CD4-positive, alpha-beta T cell treated with Interleukin-1 beta for 1 hour (primary cell): ENCODE data around the gene GALNT11.
A peak's percentile ranks its signal among the peaks of the same experiment; 100 is the strongest.

Experiments
- DNase-seq, 2 donors: peaks; one replicate each; pipeline ENCODE4 v3.0.0-alpha.2; 2020 to 2022

The GALNT11 gene

GRCh38 chr7:152120776-152121175 is 95.3 kb downstream of the GALNT11 start:
- no peak for DNase-seq

- no peak for DNase-seq
These were observed 96.0 kb downstream of the GALNT11 start for GRCh38 chr7:152121432-152121831.

DNA sequence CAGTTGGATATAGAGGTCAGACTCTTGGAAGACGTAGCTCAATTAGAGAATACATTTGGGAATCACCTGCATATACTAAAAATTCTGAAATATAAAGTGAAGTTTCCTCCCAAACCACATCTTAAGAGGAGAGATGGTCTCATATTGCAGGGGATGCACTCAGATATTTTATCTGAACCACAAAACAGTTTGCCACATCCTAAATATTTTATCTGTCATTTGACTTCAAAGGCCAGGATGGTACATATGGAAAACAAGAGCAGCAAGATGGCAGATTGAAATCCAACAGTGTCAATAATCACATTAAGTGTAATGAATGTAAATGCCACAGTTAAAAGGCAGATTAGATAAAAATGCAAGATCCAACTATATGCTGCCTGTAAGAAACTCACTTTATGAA is 97.1 kb downstream of the GALNT11 start:
- DNase-seq = no peak

DNA sequence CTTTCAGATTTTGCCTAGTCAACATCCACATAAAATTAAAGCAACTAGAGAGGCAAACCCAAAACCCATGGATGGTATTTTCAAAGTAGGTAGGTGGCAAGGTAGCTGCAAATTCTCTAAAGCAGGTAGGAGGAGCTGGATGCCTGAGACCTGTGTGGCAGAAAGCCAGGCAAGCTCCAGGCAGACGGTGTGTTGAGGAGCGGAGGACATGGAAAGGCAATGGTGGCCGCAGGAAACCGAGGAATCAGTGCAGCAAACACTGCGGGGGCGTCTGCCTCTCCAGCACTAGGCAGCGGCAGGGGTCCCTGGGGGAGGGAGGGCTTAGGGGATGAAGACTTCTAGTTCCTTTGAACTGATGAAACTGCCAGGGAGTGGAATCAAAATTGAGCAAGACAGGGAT is 101.3 kb downstream of the GALNT11 start:
- DNase-seq = no peak

DNA sequence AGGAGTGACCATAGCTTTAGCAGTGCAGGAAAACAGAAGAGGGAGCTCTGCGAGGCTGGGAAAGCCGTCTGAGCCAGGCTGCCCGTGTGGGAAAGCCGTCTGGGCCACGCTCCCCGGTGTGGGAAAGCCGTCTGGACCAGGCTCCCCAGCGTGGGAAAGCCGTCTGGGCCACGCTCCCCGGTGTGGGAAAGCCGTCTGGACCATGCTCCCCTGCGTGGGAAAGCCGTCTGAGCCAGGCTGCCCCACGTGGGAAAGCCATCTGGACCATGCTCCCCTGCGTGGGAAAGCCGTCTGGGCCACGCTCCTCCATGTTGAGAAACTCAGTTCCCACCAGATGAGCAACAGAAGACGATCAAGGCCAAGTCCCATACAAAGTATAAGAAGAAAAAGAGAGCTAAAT is 101.8 kb downstream of the GALNT11 start:
- DNase-seq = no peak

DNA sequence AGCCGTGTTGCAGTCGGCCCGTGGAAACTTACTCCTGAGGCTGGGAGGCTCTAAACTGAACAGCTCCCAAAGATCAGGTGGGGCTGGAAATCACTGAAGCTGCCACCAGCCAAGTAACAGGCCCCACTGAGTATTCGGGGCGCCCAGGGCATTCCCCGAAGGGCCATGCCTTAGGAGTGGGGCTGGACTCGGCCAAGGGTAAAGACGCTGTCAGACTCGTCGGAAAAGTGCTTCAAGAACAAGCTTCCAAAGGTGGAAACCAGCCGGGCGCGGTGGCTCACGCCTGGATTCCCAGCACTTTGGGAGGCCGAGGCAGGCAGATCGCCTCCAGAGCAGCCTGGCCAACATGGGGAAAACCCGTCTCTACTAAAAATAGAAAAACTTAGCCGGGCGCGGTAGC is 102.8 kb downstream of the GALNT11 start:
- DNase-seq = no peak

- DNase-seq = no peak
These were observed 103.4 kb downstream of the GALNT11 start for GRCh38 chr7:152128741-152129461.

- no peak for DNase-seq
These were observed 104.2 kb downstream of the GALNT11 start for GRCh38 chr7:152129682-152130081.

DNA sequence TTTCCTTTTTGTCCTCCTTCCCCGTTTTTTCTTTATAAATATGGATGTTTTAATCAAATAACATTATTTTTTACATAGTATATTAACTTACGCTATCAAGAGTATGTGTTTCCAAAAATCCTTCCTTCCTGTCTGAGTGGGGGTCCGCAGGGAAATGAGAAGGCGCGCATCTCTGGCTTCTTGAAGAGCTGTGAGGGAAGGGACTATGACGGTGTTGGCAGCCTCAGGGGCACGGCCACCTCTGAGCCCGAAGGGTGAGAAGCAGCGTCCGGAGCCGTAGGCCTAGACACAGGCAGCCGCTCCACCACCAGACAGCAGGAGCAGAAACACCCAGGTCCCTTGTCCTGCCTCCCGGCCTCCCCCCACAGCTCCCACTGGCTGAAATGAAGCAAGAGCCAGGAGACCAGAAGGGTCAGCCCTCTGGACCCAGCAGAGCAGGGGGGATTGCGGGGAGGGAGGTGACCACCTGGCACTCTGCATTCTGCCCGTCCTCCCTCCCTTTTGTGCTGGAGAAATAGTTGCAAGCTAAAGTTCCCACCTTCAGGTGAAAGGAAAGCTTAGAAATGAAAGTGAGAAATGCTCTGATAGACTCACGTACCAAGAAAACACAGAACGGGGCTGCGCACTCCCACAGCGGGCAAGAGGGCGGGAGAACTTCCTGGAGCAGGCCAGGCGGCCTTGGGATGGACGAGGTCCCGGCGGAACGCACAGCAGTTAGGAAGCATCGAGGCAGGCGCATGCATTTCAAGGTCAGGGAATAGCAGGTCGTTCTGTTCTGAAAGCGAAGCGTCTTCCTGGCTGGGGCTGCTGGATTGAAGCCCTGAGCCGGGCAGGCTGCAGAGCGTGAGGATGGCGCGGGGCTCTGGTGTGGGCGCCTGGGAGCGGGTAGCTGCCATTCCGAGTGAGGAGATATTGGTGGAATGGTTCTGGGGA is 105.5 kb downstream of the GALNT11 start:
- DNase-seq = no peak

- no peak for DNase-seq
These were observed 106.6 kb downstream of the GALNT11 start for GRCh38 chr7:152131981-152132494.

GRCh38 chr7:152132812-152133211 is 107.3 kb downstream of the GALNT11 start:
- DNase-seq = no peak

DNA sequence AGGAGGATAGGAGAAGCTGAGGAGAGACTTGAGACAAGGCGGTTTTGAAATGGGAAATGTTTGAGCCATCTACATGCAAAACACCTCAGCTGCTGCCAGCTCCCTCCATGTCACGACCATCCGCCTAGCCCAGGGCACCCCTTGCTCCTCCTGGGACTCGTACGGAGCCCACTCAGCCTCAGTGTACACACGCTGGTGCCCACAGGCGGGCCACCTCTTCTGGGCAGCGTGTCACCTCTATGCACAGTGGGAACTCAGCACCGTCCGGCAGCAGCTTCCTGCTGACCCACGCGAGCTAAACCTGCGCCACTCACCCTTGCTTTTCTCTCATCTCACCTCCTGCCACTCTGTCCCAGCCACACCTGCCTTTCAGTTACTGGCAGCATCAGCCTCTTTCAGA is 108.3 kb downstream of the GALNT11 start:
- DNase-seq = no peak

DNA sequence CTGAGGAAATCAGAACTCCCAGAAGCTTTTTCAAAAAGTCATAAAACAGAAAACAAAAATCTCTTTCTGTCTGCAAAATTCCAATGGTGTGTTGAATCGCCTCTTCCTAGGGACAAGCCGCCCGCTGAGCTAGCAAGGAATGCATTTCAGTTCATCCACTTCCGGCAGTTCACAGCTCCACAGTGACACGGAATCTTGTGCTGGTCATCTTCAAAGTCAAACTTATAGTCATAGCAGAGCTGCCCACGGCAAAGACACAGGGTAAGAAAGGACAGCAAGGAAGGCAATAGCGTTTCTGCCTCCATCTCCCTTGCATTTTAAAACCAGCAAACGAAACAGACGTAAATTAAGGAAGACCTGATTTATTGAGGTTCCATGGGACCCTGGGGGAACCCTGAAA is 111.2 kb downstream of the GALNT11 start:
- no peak for DNase-seq

DNA sequence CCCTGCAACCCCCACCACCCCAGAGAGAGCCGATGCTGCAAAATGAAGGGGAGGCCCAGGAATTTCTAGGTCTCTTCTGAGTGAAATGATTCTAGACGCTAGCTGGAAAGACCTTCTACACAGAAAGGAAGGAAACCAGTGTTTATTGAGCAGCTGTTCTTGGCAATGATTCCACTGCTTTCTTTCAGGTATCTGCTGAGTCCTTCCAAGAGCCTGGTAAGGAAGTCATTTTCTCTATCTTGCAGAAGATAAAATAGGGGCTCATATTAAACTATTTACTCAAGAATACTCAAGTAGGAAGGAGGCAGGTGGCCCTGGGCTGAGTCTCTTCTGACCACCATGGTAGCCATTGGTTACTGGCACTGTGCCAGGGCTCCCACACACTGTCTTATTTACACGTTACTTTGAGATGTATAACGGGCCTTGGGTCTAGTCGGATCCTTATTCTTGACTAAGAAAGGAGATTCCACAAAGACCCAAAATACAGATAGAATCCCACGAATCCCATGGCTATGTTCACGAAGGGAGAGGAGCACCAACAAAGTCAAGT is 112.1 kb downstream of the GALNT11 start:
- DNase-seq = no peak

- DNase-seq = no peak
These were observed 114.6 kb downstream of the GALNT11 start for GRCh38 chr7:152140067-152140466.

GRCh38 chr7:152140560-152140959 is 115.1 kb downstream of the GALNT11 start:
- no peak for DNase-seq

DNA sequence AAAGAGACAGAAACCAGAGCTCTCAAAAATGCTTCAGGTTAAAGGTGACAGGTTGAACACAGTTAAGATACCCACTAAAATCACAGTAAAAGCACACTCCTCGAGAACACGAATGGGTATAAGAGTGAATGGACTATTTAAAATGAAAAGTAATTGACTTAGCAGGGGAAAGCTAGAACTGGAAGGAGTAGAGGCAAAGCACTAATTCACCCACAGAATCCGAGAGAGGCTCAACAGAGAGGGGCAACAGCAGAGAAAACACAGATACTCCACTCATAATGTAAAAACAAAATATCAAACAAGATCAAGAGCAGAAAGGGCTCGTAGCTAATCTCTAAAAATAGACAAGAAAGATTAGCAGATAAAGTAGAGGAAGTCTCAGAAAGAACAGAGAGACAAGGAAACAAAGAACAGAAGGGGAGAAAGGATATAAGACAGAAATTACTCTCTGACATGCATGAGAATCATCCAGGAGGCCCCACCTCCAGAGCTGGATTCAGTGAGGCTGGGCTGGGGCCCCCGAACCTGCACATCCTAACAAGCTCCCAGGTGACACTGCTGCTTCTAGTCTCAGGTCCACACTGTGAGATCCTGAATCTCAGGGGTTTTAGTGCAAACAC is 117.6 kb downstream of the GALNT11 start:
- DNase-seq = no peak

GRCh38 chr7:152144557-152145245 is 119.2 kb downstream of the GALNT11 start:
- peak in 1 of 2 donors; percentile 28 for DNase-seq

DNA sequence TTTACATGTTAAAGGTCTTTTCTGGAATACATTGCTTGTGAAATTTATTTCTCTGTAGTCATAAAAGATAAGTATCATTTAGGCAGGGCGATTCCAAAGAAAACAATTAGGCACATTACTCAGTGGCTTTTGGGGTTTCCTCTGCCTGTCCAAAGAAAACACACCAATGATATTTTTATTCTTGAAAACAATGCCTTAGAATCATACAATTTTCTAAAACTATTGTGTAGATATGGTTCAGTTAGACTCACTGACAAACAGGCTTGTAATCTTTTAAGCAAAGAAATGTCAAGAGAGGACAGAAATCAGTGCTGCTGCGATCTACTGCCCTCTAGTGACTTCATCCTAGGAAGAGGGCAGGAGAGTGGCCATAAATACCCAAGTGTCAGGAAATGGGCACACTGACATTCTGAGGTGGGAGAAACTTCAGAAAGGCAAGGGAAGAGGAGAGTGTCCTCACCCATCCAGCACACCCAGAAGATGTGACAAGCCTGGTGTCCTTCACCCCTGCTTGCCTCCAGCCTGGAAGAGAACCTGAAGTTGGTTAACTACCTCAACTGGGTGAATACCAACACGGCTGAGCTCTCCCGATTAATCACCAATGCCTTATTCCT is 120.5 kb downstream of the GALNT11 start:
- DNase-seq = peak; percentile 27 to 55

- DNase-seq = no peak
These were observed 123.2 kb downstream of the GALNT11 start for GRCh38 chr7:152148706-152149105.

DNA sequence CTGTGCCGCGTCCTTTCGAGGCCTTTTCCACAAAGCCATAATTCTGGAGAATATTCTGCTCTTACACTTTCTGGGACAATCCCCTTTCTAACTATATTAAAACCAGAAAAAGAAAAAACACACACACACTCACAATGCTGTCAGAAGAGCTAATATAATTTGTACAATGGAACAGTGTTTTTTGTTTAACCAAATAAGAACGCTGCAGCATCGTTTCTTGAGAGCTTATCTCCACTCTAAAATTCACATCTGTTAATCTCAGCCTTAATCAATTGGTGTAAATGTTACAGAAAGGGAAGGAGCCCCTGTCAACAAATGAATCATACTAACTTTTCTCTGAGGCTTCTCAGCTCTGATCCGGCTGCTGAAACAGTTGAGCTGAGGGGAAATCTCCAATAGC is 123.9 kb downstream of the GALNT11 start:
- DNase-seq = no peak

DNA sequence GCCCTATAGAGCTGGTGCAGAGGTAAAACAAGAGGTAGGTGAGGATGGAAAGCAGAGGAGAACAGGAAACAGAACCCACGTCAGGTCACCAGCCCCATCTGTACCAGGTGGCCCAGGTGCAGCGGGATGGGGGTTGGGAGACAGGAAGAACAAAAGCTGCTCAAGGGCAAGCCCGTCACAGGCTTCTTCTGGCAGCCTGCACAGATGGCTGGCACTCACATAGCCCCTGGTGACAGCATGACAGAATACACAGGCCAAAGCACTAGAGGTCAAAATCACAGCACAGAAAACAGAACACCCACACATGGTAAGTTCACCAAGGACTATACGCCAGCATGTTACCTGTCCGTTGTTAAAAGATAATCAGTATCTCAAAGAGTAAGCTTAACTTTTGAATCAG is 126.8 kb downstream of the GALNT11 start:
- no peak for DNase-seq
